Measurements from ENCODE around the gene NUMB.
"Not testable (repeated sequence)": the region's sequence is repeated elsewhere in the genome, so short reads cannot be mapped to it uniquely, and the experiment has no call there.

NUMB gene

GRCh38 chr14:73465823-73466532 is 7.6 kb upstream of the NUMB start:
- no peak for DNase-seq (ENCODE audit: low read depth in 2 of 2)

GRCh38 chr14:73463411-73463810 is 5.1 kb upstream of the NUMB start:
- DNase-seq (ENCODE audit: low read depth in 2 of 2), result no peak

GRCh38 chr14:73462815-73463214 is 4.5 kb upstream of the NUMB start:
- no peak for DNase-seq (ENCODE audit: low read depth in 2 of 2)

- no peak for DNase-seq (ENCODE audit: low read depth in 2 of 2)
These were observed 3.8 kb upstream of the NUMB start for GRCh38 chr14:73462048-73462715.

GRCh38 chr14:73461478-73462047 is 3.2 kb upstream of the NUMB start:
- DNase-seq (ENCODE audit: low read depth in 2 of 2), result no peak

- DNase-seq (ENCODE audit: low read depth in 2 of 2), result no peak
These were observed 2.4 kb upstream of the NUMB start for GRCh38 chr14:73460691-73461127.

GRCh38 chr14:73459959-73460358 is 1.6 kb upstream of the NUMB start:
- no peak for DNase-seq (ENCODE audit: low read depth in 2 of 2)

GRCh38 chr14:73457924-73458182 is 493 bp downstream of the NUMB start:
- DNase-seq (ENCODE audit: low read depth in 2 of 2), result no peak

GRCh38 chr14:73457041-73457923 is 1.1 kb downstream of the NUMB start:
- DNase-seq (ENCODE audit: low read depth in 2 of 2), result no peak

GRCh38 chr14:73455294-73455693 is 3.1 kb downstream of the NUMB start:
- DNase-seq (ENCODE audit: low read depth in 2 of 2), result no peak

- DNase-seq (ENCODE audit: low read depth in 2 of 2), result no peak
These were observed 5.8 kb downstream of the NUMB start for GRCh38 chr14:73452341-73453186.

- DNase-seq (ENCODE audit: low read depth in 2 of 2), result no peak
These were observed 14.6 kb downstream of the NUMB start for GRCh38 chr14:73443758-73444157.

- DNase-seq (ENCODE audit: low read depth in 2 of 2), result no peak
These were observed 17.1 kb downstream of the NUMB start for GRCh38 chr14:73441286-73441685.

- no peak for DNase-seq (ENCODE audit: low read depth in 2 of 2)
These were observed 19.4 kb downstream of the NUMB start for GRCh38 chr14:73438993-73439392.

- no peak for DNase-seq (ENCODE audit: low read depth in 2 of 2)
These were observed 21.1 kb downstream of the NUMB start for GRCh38 chr14:73437206-73437605.

GRCh38 chr14:73432124-73432523 is 26.2 kb downstream of the NUMB start:
- no peak for DNase-seq (ENCODE audit: low read depth in 2 of 2)

- DNase-seq (ENCODE audit: low read depth in 2 of 2), result no peak
These were observed 30.0 kb downstream of the NUMB start for GRCh38 chr14:73428353-73428824.

GRCh38 chr14:73427516-73428264 is 30.7 kb downstream of the NUMB start:
- no peak for DNase-seq (ENCODE audit: low read depth in 2 of 2)

GRCh38 chr14:73426877-73427276 is 31.5 kb downstream of the NUMB start:
- DNase-seq (ENCODE audit: low read depth in 2 of 2), result no peak

GRCh38 chr14:73424453-73424852 is 33.9 kb downstream of the NUMB start:
- DNase-seq (ENCODE audit: low read depth in 2 of 2), result no peak

GRCh38 chr14:73423092-73423491 is 35.3 kb downstream of the NUMB start:
- not testable (repeated sequence) for DNase-seq (ENCODE audit: low read depth in 2 of 2)

Data from activated CD8-positive, alpha-beta memory T cell treated with anti-CD3 and anti-CD28 coated beads for 4 hours (primary cell).